ENCODE data around the gene RNF14. TPM values are rescaled to one million over a fixed set of nuclear protein-coding genes. Genes with fewer than 3 reads are reported as not detected.

RNF14 gene
- polyA plus RNA-seq, 1 of the 3 experiments (the other 2 are of a cell fraction) = 24.5 TPM

GRCh38 chr5:141973871-141974595 is 5.1 kb downstream of the RNF14 start:
- POLR2A ChIA-PET = no interaction called here
- Histone ChIP-seq H3K9ac (no peak overlapping the region), H3K4me2 (no peak overlapping the region), H2AFZ (ENCODE audit: low read depth) (no peak overlapping the region), H3K4me1 (ENCODE audit: control insufficient read depth in 1 of 2, insufficient read depth in 2 of 2, low read depth in 1 of 2, low read length in 1 of 2) (peaks cover 9 to 19% of the 10 kb centered on the region in 2 experiments; a peak in 3 of 4 replicates), H3K4me3 (ENCODE audit: low read depth in 2 of 2, low read length in 1 of 2) (no peak overlapping the region), H3F3A (replicated peaks; ENCODE audit: insufficient read depth) (peaks cover 21% of the 10 kb centered on the region), H3K9me2 (no peaks in the 10 kb centered on the region), H4K20me1 (ENCODE audit: insufficient read depth) (no peaks in the 10 kb centered on the region), H3K27me3 (ENCODE audit: insufficient read depth) (no peaks in the 10 kb centered on the region), H3K36me3 (replicated peaks in 1 of 2; ENCODE audit: control insufficient read depth in 1 of 2, insufficient read depth in 2 of 2, low read length in 1 of 2) (peaks cover 51 to 57% of the 10 kb centered on the region in 2 experiments), H3K79me2 (ENCODE audit: insufficient read depth) (peaks cover 76% of the 10 kb centered on the region), H3K9me3 (no peaks in the 10 kb centered on the region), H3K27ac (ENCODE audit: low read depth in 2 of 2, low read length in 1 of 2) (no peak overlapping the region)
- no peak for TF ChIP-seq FOSL2 (IDR thresholded peaks at IDR 0.05; ENCODE audit: borderline replicate concordance, low read depth)
- no peak for TF ChIP-seq EZH2phosphoT487 (IDR thresholded peaks at IDR 0.05; ENCODE audit: borderline replicate concordance, low read depth)
- no peak for TF ChIP-seq TCF12 (IDR thresholded peaks at IDR 0.05)
- no peak for TF ChIP-seq SIN3A (IDR thresholded peaks at IDR 0.05; ENCODE audit: borderline replicate concordance, low read depth, low read length)
- TF ChIP-seq MEF2A (IDR thresholded peaks at IDR 0.05; ENCODE audit: borderline replicate concordance, low read depth) = no peak
- no peak for TF ChIP-seq RAD21 (IDR thresholded peaks at IDR 0.05; ENCODE audit: low read length)
- no peak for TF ChIP-seq RCOR1 (IDR thresholded peaks at IDR 0.05; ENCODE audit: low read length)
- no peak for TF ChIP-seq FOXM1 (IDR thresholded peaks at IDR 0.05; ENCODE audit: low read depth)
- TF ChIP-seq GABPA (IDR thresholded peaks at IDR 0.05; ENCODE audit: low read depth) = no peak
- TF ChIP-seq JUND (IDR thresholded peaks at IDR 0.05) = no peak
- no peak for TF ChIP-seq GATA2 (CRISPR knock-in tag; IDR thresholded peaks at IDR 0.05)
- no peak for TF ChIP-seq SMC3 (IDR thresholded peaks at IDR 0.05; ENCODE audit: low read depth, low read length)
- TF ChIP-seq ZBTB33 (IDR thresholded peaks at IDR 0.05; ENCODE audit: borderline replicate concordance, low read depth) = no peak
- no peak for TF ChIP-seq IRF3 (IDR thresholded peaks at IDR 0.05; ENCODE audit: low read depth, low read length)
- TF ChIP-seq CHD2 (IDR thresholded peaks at IDR 0.05; ENCODE audit: low read length, partially characterized antibody) = no peak
- TF ChIP-seq CTCF (IDR thresholded peaks at IDR 0.05) = no peak
- TF ChIP-seq NRF1 (IDR thresholded peaks at IDR 0.05; ENCODE audit: low read depth, low read length) = no peak
- no peak for TF ChIP-seq MXI1 (IDR thresholded peaks at IDR 0.05; ENCODE audit: low read depth, low read length)
- TF ChIP-seq MAX (IDR thresholded peaks at IDR 0.05; ENCODE audit: low read depth) = no peak
- TF ChIP-seq USF1 (IDR thresholded peaks at IDR 0.05; ENCODE audit: borderline replicate concordance, low read depth) = no peak
- CTCF ChIA-PET = interaction anchor here (2.7 to 7.8 kb wide), 2 partner anchors 15 to 18 kb away, joined by 12 to 99 read pairs; partner anchors contain the start of gene PCDH12
- no peak for DNase-seq
- WGBS (ENCODE audit: low lambda C conversion rate) = 80% methylated on average over 1 of the region's 1 CpG

All from SK-N-SH (cell line).